Osteoblast (primary cell): ENCODE results near the gene DNAJC6. TPM values are rescaled to one million over a fixed set of nuclear protein-coding genes. Genes with fewer than 3 reads are reported as not detected.

Experiments used
- DNase-seq: peaks from one replicate; pipeline ENCODE4 v3.0.0; 2011; ENCODE audit warnings: low spot score, mixed read lengths; ENCODE audit not compliant: insufficient read length; ENCODE audit errors: missing footprints
- H2AFZ ChIP-seq: 2 replicates; pipeline ENCODE4 v1.6.0; 2011; ENCODE audit warnings: mild to moderate bottlenecking, low read length
- H3K27ac ChIP-seq: 2 replicates; pipeline ENCODE4 v1.5.1; 2011; ENCODE audit warnings: mild to moderate bottlenecking, low read depth, low read length, moderate library complexity
- H3K27me3 ChIP-seq: 2 replicates; pipeline ENCODE4 v1.6.0; 2012; ENCODE audit warnings: mild to moderate bottlenecking, control low read depth, inconsistent platforms, low read length, moderate library complexity; ENCODE audit not compliant: insufficient read depth
- H3K36me3 ChIP-seq: 2 replicates; pipeline ENCODE4 v1.5.1; 2011; ENCODE audit warnings: mild to moderate bottlenecking, low read length, control low read depth, moderate library complexity; ENCODE audit not compliant: insufficient read depth
- H3K4me1 ChIP-seq: 2 replicates; pipeline ENCODE4 v1.5.1; 2011; ENCODE audit warnings: mild to moderate bottlenecking, low read length, control low read depth, moderate library complexity; ENCODE audit not compliant: insufficient read depth
- H3K4me2 ChIP-seq: 2 replicates; pipeline ENCODE4 v1.6.0; 2011; ENCODE audit warnings: mild to moderate bottlenecking, low read length; ENCODE audit not compliant: insufficient read depth
- H3K4me3 ChIP-seq: fragments of 200-600 bp; sonication (generic); 3 replicates; pipeline ENCODE4 v1.5.1; 2012; ENCODE audit warnings: mild to moderate bottlenecking, low read length, inconsistent platforms; ENCODE audit not compliant: insufficient read depth
- H3K79me2 ChIP-seq: 2 replicates; pipeline ENCODE4 v1.6.0; 2012; ENCODE audit warnings: mild to moderate bottlenecking, low read length, control low read depth, inconsistent platforms; ENCODE audit not compliant: insufficient read depth
- H3K9me3 ChIP-seq: 2 replicates; pipeline ENCODE4 v1.5.1; 2011; ENCODE audit warnings: low read depth, low read length, control low read depth
- H4K20me1 ChIP-seq: 2 replicates; pipeline ENCODE4 v1.6.0; 2012; ENCODE audit warnings: mild to moderate bottlenecking, low read length, control low read depth; ENCODE audit not compliant: insufficient read depth
- total RNA-seq: library from RNA; depleted of rRNA; stranded (reverse); fragments of >200 nt; gene quantifications from 2 replicates; pipeline ENCODE4 v1.2.3, GENCODE V29; 2012
- TF ChIP-seq, protein P1 (sequence below): IDR thresholded peaks from 2 replicates; pipeline ENCODE4 v1.5.1; 2011; ENCODE audit warnings: mild to moderate bottlenecking, low read depth, low read length, moderate library complexity; ENCODE audit errors: extremely low read depth

DNAJC6 gene
- total RNA-seq, 1 donor, result 10.5 TPM

DNA sequence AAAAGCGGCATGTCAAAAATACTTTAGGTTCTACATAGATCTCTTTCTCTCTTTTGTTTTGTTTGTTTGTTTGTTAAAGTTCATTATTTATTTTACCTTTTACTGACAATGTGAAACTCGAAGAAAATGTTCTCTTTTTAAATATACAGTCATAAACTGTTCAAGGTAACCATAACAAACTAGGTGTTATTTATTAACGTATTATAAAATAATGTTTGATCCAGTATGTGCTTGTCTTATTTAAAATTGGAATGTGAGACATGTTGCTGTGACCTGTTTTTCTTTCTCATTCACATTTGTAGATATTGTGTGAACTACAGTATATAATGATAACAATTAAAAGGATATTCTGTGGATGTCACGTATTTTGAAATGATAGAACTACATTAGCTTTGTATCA lies 105.2 kb downstream of the DNAJC6 start:
- H3K27me3 ChIP-seq, result no peaks in the 10 kb centered on the region
- H2AFZ ChIP-seq, result no peak overlapping the region
- H3K79me2 ChIP-seq, result no peaks in the 10 kb centered on the region
- no peak overlapping the region for H3K27ac ChIP-seq
- H3K4me2 ChIP-seq, result no peak overlapping the region
- H3K4me1 ChIP-seq, result peaks cover 19% of the 10 kb centered on the region
- no peaks in the 10 kb centered on the region for H3K9me3 ChIP-seq
- no peaks in the 10 kb centered on the region for H3K36me3 ChIP-seq
- TF ChIP-seq, protein P1, sequence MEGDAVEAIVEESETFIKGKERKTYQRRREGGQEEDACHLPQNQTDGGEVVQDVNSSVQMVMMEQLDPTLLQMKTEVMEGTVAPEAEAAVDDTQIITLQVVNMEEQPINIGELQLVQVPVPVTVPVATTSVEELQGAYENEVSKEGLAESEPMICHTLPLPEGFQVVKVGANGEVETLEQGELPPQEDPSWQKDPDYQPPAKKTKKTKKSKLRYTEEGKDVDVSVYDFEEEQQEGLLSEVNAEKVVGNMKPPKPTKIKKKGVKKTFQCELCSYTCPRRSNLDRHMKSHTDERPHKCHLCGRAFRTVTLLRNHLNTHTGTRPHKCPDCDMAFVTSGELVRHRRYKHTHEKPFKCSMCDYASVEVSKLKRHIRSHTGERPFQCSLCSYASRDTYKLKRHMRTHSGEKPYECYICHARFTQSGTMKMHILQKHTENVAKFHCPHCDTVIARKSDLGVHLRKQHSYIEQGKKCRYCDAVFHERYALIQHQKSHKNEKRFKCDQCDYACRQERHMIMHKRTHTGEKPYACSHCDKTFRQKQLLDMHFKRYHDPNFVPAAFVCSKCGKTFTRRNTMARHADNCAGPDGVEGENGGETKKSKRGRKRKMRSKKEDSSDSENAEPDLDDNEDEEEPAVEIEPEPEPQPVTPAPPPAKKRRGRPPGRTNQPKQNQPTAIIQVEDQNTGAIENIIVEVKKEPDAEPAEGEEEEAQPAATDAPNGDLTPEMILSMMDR, result no peak
- no peak for DNase-seq
- no peak overlapping the region for H3K4me3 ChIP-seq
- no peaks in the 10 kb centered on the region for H4K20me1 ChIP-seq

DNA sequence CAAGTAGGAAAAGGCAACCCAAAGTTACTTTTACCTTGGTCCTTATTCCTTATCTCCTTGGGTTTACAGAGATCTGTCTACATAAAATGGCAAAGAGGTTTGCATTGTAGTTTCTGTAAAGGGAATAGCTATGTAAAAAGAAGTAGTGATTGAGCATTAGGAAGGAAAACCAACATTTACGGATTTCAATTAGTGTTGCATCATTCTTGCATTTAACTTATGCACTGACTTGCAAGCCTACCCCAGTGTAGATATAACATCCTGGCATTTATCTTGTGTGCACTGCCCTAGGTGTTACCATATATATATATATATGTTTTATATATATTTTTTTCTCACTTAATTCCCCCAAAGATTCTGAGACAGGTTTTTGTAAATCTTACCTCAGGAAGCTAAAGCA lies 107.4 kb downstream of the DNAJC6 start:
- Histone ChIP-seq H4K20me1 (no peaks in the 10 kb centered on the region), H3K4me1 (peaks cover 24% of the 10 kb centered on the region), H3K36me3 (no peaks in the 10 kb centered on the region), H3K79me2 (peaks cover 7% of the 10 kb centered on the region), H3K4me3 (no peak overlapping the region), H2AFZ (no peak overlapping the region), H3K4me2 (no peak overlapping the region), H3K27me3 (no peaks in the 10 kb centered on the region), H3K27ac (no peak overlapping the region), H3K9me3 (no peaks in the 10 kb centered on the region)
- DNase-seq, result no peak
- TF ChIP-seq, protein P1, result no peak

DNA sequence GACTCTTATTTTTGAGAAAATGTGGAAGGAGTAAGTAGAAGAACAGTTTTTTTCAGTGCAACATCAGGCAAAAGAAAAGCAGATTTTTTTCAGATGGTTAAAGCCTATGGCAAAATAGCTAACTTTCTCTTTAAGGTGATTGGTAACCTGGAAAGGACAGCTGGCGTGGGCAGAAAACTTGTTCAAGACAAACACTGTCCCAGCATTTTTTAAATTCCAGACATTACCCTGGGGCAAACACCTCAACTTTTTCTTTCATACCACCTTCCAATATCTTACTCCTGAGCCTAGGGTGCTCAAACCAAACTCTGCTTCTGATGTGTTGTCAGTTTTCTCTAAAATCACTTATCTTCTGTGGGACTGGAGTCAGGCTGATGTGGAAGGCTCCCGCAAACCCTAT lies 108.4 kb downstream of the DNAJC6 start:
- no peak overlapping the region for H3K4me2 ChIP-seq
- peaks cover 16% of the 10 kb centered on the region for H3K79me2 ChIP-seq
- TF ChIP-seq, protein P1, result no peak
- H3K4me1 ChIP-seq, result peaks cover 25% of the 10 kb centered on the region
- H3K27ac ChIP-seq, result no peak overlapping the region
- H3K9me3 ChIP-seq, result no peaks in the 10 kb centered on the region
- H4K20me1 ChIP-seq, result no peaks in the 10 kb centered on the region
- no peak overlapping the region for H3K4me3 ChIP-seq
- DNase-seq, result no peak
- no peaks in the 10 kb centered on the region for H3K36me3 ChIP-seq
- no peaks in the 10 kb centered on the region for H3K27me3 ChIP-seq
- no peak overlapping the region for H2AFZ ChIP-seq

DNA sequence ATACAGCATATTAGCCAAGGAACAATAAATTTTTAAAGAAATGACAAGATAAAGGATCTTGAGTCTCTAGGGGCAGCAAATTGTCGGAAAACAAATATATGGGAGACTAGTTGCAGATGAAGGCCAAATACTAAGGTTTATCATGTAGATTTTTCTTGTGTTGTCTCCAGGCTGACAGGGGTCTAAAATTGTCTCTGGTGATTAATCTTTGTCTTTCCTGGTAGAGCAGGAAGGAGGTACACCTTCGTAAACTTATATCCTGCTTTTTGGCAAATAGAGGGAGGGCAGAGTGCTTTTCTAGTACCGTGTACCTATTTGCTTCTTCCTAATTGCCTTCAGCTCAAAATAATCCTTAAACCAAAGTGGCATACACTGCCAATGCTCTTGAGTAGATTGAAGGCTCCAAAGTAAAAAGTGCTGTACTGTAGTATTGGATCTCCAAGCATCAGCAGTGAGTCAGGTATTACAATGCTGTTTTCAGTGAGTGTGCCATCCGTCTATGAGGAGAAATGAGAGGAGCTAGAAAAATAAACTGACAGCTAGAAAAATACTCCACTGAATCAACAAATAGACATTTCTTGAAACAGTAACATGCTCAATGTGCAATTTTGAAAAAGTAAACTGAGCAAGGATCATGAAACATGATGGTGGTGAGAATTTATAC lies 109.3 kb downstream of the DNAJC6 start:
- TF ChIP-seq, protein P1, result no peak
- peak overlapping the region; percentile 85 for H3K27ac ChIP-seq
- no peaks in the 10 kb centered on the region for H3K36me3 ChIP-seq
- no peaks in the 10 kb centered on the region for H4K20me1 ChIP-seq
- H3K4me1 ChIP-seq, result peaks cover 30% of the 10 kb centered on the region
- peak overlapping the region; percentile 20 for H2AFZ ChIP-seq
- H3K4me3 ChIP-seq, result no peak overlapping the region
- peaks cover 25% of the 10 kb centered on the region for H3K79me2 ChIP-seq
- H3K27me3 ChIP-seq, result no peaks in the 10 kb centered on the region
- no peak overlapping the region for H3K4me2 ChIP-seq
- peak; percentile 46 for DNase-seq
- H3K9me3 ChIP-seq, result no peaks in the 10 kb centered on the region
